MM.1S (cell line): ENCODE results near the gene SAP30BP.
A peak's percentile ranks its signal among the peaks of the same experiment; 100 is the strongest.

Experiments used
- DNase-seq: peaks from one replicate; pipeline ENCODE4 v3.0.0-alpha.2; 2015
- H2AFZ ChIP-seq: fragments of 300-600 bp; sonication (generic); 2 replicates; pipeline ENCODE4 v1.6.0; 2016; ENCODE audit warnings: antibody characterized with exemption, low read length
- H3F3A ChIP-seq: fragments of 300-600 bp; sonication (generic); 2 replicates; pipeline ENCODE4 v1.6.1; 2016; ENCODE audit warnings: mild to moderate bottlenecking, antibody characterized with exemption, low read length, moderate library complexity, mixed read lengths; ENCODE audit not compliant: insufficient read depth
- H3K27ac ChIP-seq: fragments of 300-600 bp; sonication (generic); 2 replicates; pipeline ENCODE4 v1.5.1; 2016; ENCODE audit warnings: mild to moderate bottlenecking, low read length
- H3K27me3 ChIP-seq: fragments of 300-600 bp; sonication (generic); replicated peaks from 2 replicates; pipeline ENCODE4 v1.6.0; 2016; ENCODE audit warnings: low read length; ENCODE audit not compliant: insufficient read depth
- H3K36me3 ChIP-seq: fragments of 300-600 bp; sonication (generic); replicated peaks from 2 replicates; pipeline ENCODE4 v1.6.1; 2016; ENCODE audit warnings: mild to moderate bottlenecking, low read length, mixed read lengths; ENCODE audit not compliant: insufficient read depth
- H3K4me1 ChIP-seq: fragments of 300-600 bp; sonication (generic); 2 replicates; pipeline ENCODE4 v1.6.1; 2016; ENCODE audit warnings: low read length, mixed read lengths
- H3K4me2 ChIP-seq: fragments of 300-600 bp; sonication (generic); 2 replicates; pipeline ENCODE4 v1.6.0; 2016; ENCODE audit warnings: low read depth, low read length
- H3K4me3 ChIP-seq: fragments of 300-600 bp; sonication (generic); 2 replicates; pipeline ENCODE4 v1.5.1; 2016; ENCODE audit warnings: low read length, mixed read lengths
- H3K79me2 ChIP-seq: fragments of 300-600 bp; sonication (generic); 2 replicates; pipeline ENCODE4 v1.6.1; 2016; ENCODE audit warnings: mixed run types, low read length, mixed read lengths
- H3K9ac ChIP-seq: fragments of 300-600 bp; sonication (generic); 2 replicates; pipeline ENCODE4 v1.6.1; 2016; ENCODE audit warnings: low read length, mixed read lengths
- H3K9me2 ChIP-seq: fragments of 300-600 bp; sonication (generic); replicated peaks from 2 replicates; pipeline ENCODE4 v1.6.1; 2016; ENCODE audit warnings: mild to moderate bottlenecking, low read length, mixed read lengths; ENCODE audit not compliant: insufficient read depth
- H3K9me3 ChIP-seq: fragments of 300-600 bp; sonication (generic); replicated peaks from 2 replicates; pipeline ENCODE4 v1.6.1; 2016; ENCODE audit warnings: mild to moderate bottlenecking, low read length, mixed read lengths; ENCODE audit not compliant: insufficient read depth
- H4K20me1 ChIP-seq: fragments of 300-600 bp; sonication (generic); 2 replicates; pipeline ENCODE4 v1.6.1; 2016; ENCODE audit warnings: mild to moderate bottlenecking, low read length, moderate library complexity, mixed read lengths; ENCODE audit not compliant: insufficient read depth
- CTCF ChIP-seq: fragments of 300-600 bp; sonication (generic); IDR thresholded peaks from 2 replicates; pipeline ENCODE4 v1.5.1; 2016; ENCODE audit warnings: antibody characterized with exemption, low read length, mixed read lengths
- EZH2 ChIP-seq: fragments of 300-600 bp; sonication (generic); optimal IDR thresholded peaks from 2 replicates; pipeline ENCODE3; 2017; ENCODE audit warnings: low read depth, mild to moderate bottlenecking, antibody characterized with exemption, low read length, mixed read lengths
- EZH2phosphoT487 ChIP-seq: fragments of 300-600 bp; sonication (generic); IDR thresholded peaks from 2 replicates; pipeline ENCODE4 v1.6.1; 2018; ENCODE audit warnings: antibody characterized with exemption, low read length

Gene SAP30BP

GRCh38 chr17:75650874-75651273, 16.3 kb upstream of the SAP30BP start:
- H3K4me2 ChIP-seq: no peak overlapping the region
- TF ChIP-seq EZH2phosphoT487 (no peak), CTCF (no peak), EZH2 (no peak)
- no peaks in the 10 kb centered on the region for H3K27me3 ChIP-seq
- no peaks in the 10 kb centered on the region; the same call in 1 of the 2 replicates for H3K36me3 ChIP-seq
- no peak overlapping the region for H2AFZ ChIP-seq
- H3K9me3 ChIP-seq: no peaks in the 10 kb centered on the region
- H3K9ac ChIP-seq: no peak overlapping the region
- no peak for DNase-seq
- no peaks in the 10 kb centered on the region for H3K79me2 ChIP-seq
- no peaks in the 10 kb centered on the region for H4K20me1 ChIP-seq
- no peak overlapping the region for H3K4me3 ChIP-seq
- H3F3A ChIP-seq: peaks cover 10% of the 10 kb centered on the region; the same call in 1 of the 2 replicates
- peaks cover 9% of the 10 kb centered on the region for H3K4me1 ChIP-seq
- H3K9me2 ChIP-seq: no peaks in the 10 kb centered on the region
- no peak overlapping the region for H3K27ac ChIP-seq

- TF ChIP-seq CTCF: no peak
- no peak for TF ChIP-seq EZH2phosphoT487
- no peak for TF ChIP-seq EZH2
- H3K27me3 ChIP-seq: no peaks in the 10 kb centered on the region
- no peaks in the 10 kb centered on the region for H3K9me2 ChIP-seq
- H4K20me1 ChIP-seq: no peaks in the 10 kb centered on the region
- no peak overlapping the region for H3K9ac ChIP-seq
- H2AFZ ChIP-seq: no peak overlapping the region
- no peak overlapping the region for H3K27ac ChIP-seq
- DNase-seq: no peak
- H3K36me3 ChIP-seq: no peaks in the 10 kb centered on the region; the same call in 1 of the 2 replicates
- H3K9me3 ChIP-seq: no peaks in the 10 kb centered on the region
- no peaks in the 10 kb centered on the region for H3F3A ChIP-seq
- H3K4me3 ChIP-seq: no peak overlapping the region
- no peaks in the 10 kb centered on the region for H3K4me1 ChIP-seq
- H3K4me2 ChIP-seq: no peak overlapping the region
- no peaks in the 10 kb centered on the region for H3K79me2 ChIP-seq
Measured at GRCh38 chr17:75652341-75652740, 14.8 kb upstream of the SAP30BP start.

GRCh38 chr17:75652934-75653549, 14.1 kb upstream of the SAP30BP start:
- no peak overlapping the region for H2AFZ ChIP-seq
- peak; percentile 45 for DNase-seq
- H3K27ac ChIP-seq: no peak overlapping the region

More at GRCh38 chr17:75652934-75653549, 14.1 kb upstream of the SAP30BP start:
- H4K20me1 ChIP-seq: no peaks in the 10 kb centered on the region
- H3K4me2 ChIP-seq: no peak overlapping the region
- H3K9ac ChIP-seq: no peak overlapping the region
- no peaks in the 10 kb centered on the region for H3K9me2 ChIP-seq
- no peaks in the 10 kb centered on the region; the same call in 1 of the 2 replicates for H3K36me3 ChIP-seq
- H3K79me2 ChIP-seq: no peaks in the 10 kb centered on the region
- TF ChIP-seq CTCF (peak; percentile 70), EZH2 (no peak), EZH2phosphoT487 (no peak)
- H3K9me3 ChIP-seq: no peaks in the 10 kb centered on the region
- H3K4me1 ChIP-seq: no peaks in the 10 kb centered on the region
- H3K4me3 ChIP-seq: no peak overlapping the region
- no peaks in the 10 kb centered on the region for H3K27me3 ChIP-seq
- H3F3A ChIP-seq: no peaks in the 10 kb centered on the region
